HUES64 (cell line): ENCODE measurements around the gene HOXD9.

Experiments
- H3K27ac ChIP-seq: 2 replicates; pipeline ENCODE4 v1.7.0; 2013; ENCODE audit warnings: low read depth, low read length, inconsistent platforms
- H3K27me3 ChIP-seq: 2 replicates; pipeline ENCODE4 v1.6.1; 2013; ENCODE audit warnings: mild to moderate bottlenecking, low read length; ENCODE audit not compliant: insufficient read depth
- H3K36me3 ChIP-seq: 2 replicates; pipeline ENCODE4 v1.6.1; 2013; ENCODE audit warnings: mild to moderate bottlenecking, low read length; ENCODE audit not compliant: insufficient read depth
- H3K4me1 ChIP-seq: 2 replicates; pipeline ENCODE4 v1.6.1; 2013; ENCODE audit warnings: mild to moderate bottlenecking, low read length, moderate library complexity; ENCODE audit not compliant: insufficient read depth
- H3K4me3 ChIP-seq: 2 replicates; pipeline ENCODE4 v1.5.1; 2013; ENCODE audit warnings: mild to moderate bottlenecking, low read length, moderate library complexity
- H3K9ac ChIP-seq: 2 replicates; pipeline ENCODE4 v1.6.1; 2013; ENCODE audit warnings: mild to moderate bottlenecking, low read depth, low read length
- H3K9me3 ChIP-seq: 2 replicates; pipeline ENCODE4 v1.6.1; 2013; ENCODE audit warnings: low read depth, low read length; ENCODE audit not compliant: insufficient read depth
- WGBS: fragments of 150-250, 120-280 bp; methylation state at CpG from one replicate; pipeline ENCODE4 v1.1.7; 2013; ENCODE audit warnings: missing lambda C conversion rate; 5-methylcytosine and 5-hydroxymethylcytosine counted together

The HOXD9 gene

GRCh38 chr2:176156301-176156806 is 33.8 kb downstream of the HOXD9 start:
- Histone ChIP-seq H3K27ac (no peak overlapping the region), H3K4me1 (peaks cover 7% of the 10 kb centered on the region; the same call in 1 of the 2 replicates), H3K4me3 (no peak overlapping the region), H3K36me3 (no peaks in the 10 kb centered on the region), H3K9me3 (0 out of 2 replicates have a peak, but pooled peaks cover 4% of the 10 kb centered on the region), H3K27me3 (peaks cover 100% of the 10 kb centered on the region), H3K9ac (no peak overlapping the region)
- 12% methylated on average over 8 of the region's 8 CpGs for WGBS

GRCh38 chr2:176156807-176157498 is 34.4 kb downstream of the HOXD9 start, which contains the start of gene HOXD3:
Gene HOXD3, plus strand, starts transcription at chr2:176157307. Its CDS starts 11,808 bp downstream, at chr2:176169115.
- 4% methylated on average over 47 of the region's 48 CpGs for WGBS
- no peak within 1 kb of the TSS for H3K4me3 ChIP-seq
- no peak within 1 kb of the TSS for H3K27ac ChIP-seq
- H3K27me3 ChIP-seq = peaks cover 100% of the 10 kb centered on the region
- H3K9ac ChIP-seq = no peak within 1 kb of the TSS
- no peaks in the 10 kb centered on the region for H3K36me3 ChIP-seq
- H3K4me1 ChIP-seq = peaks cover 7% of the 10 kb centered on the region; the same call in 1 of the 2 replicates
- 0 out of 2 replicates have a peak, but pooled peaks cover 4% of the 10 kb centered on the region for H3K9me3 ChIP-seq

GRCh38 chr2:176157499-176158185 is 35.1 kb downstream of the HOXD9 start:
- 0 out of 2 replicates have a peak, but pooled peaks cover under 1% of the 10 kb centered on the region for H3K9me3 ChIP-seq
- H3K36me3 ChIP-seq = no peaks in the 10 kb centered on the region
- no peak overlapping the region for H3K4me3 ChIP-seq
- 2% methylated on average over 41 of the region's 43 CpGs for WGBS
- no peak overlapping the region for H3K9ac ChIP-seq
- H3K4me1 ChIP-seq = peaks cover 7% of the 10 kb centered on the region; the same call in 1 of the 2 replicates
- peaks cover 100% of the 10 kb centered on the region for H3K27me3 ChIP-seq
- no peak overlapping the region for H3K27ac ChIP-seq

GRCh38 chr2:176158186-176158591 is 35.7 kb downstream of the HOXD9 start:
- Histone ChIP-seq H3K27ac (no peak overlapping the region), H3K4me1 (peaks cover 10% of the 10 kb centered on the region; the same call in 1 of the 2 replicates), H3K27me3 (peaks cover 100% of the 10 kb centered on the region), H3K9me3 (no peaks in the 10 kb centered on the region), H3K4me3 (no peak overlapping the region), H3K9ac (no peak overlapping the region), H3K36me3 (no peaks in the 10 kb centered on the region)
- 1% methylated on average over 22 of the region's 22 CpGs for WGBS

- H3K9ac ChIP-seq = no peak overlapping the region
- H3K9me3 ChIP-seq = no peaks in the 10 kb centered on the region
- H3K27ac ChIP-seq = no peak overlapping the region
- WGBS = 5% methylated on average over 37 of the region's 39 CpGs
- H3K27me3 ChIP-seq = peaks cover 100% of the 10 kb centered on the region
- H3K4me1 ChIP-seq = peaks cover 12% of the 10 kb centered on the region; the same call in 1 of the 2 replicates
- H3K4me3 ChIP-seq = no peak overlapping the region
- H3K36me3 ChIP-seq = no peaks in the 10 kb centered on the region
These were observed 36.5 kb downstream of the HOXD9 start for GRCh38 chr2:176158855-176159662.

- Histone ChIP-seq H3K4me1 (peaks cover 12% of the 10 kb centered on the region; the same call in 1 of the 2 replicates), H3K27ac (no peak overlapping the region), H3K9ac (no peak overlapping the region), H3K9me3 (no peaks in the 10 kb centered on the region), H3K27me3 (peaks cover 100% of the 10 kb centered on the region), H3K36me3 (no peaks in the 10 kb centered on the region), H3K4me3 (no peak overlapping the region)
- 2% methylated on average over 43 of the region's 44 CpGs for WGBS
These were observed 37.2 kb downstream of the HOXD9 start for GRCh38 chr2:176159663-176160250.

- no peak overlapping the region for H3K4me3 ChIP-seq
- H3K4me1 ChIP-seq = peaks cover 6% of the 10 kb centered on the region; the same call in 1 of the 2 replicates
- H3K27ac ChIP-seq = no peak overlapping the region
- WGBS = 3% methylated on average over 50 of the region's 50 CpGs
- H3K9me3 ChIP-seq = no peaks in the 10 kb centered on the region
- peaks cover 100% of the 10 kb centered on the region for H3K27me3 ChIP-seq
- no peak overlapping the region for H3K9ac ChIP-seq
- no peaks in the 10 kb centered on the region for H3K36me3 ChIP-seq
These were observed 37.9 kb downstream of the HOXD9 start for GRCh38 chr2:176160251-176160985.

- peaks cover 100% of the 10 kb centered on the region for H3K27me3 ChIP-seq
- H3K4me1 ChIP-seq = peaks cover 5% of the 10 kb centered on the region; the same call in 1 of the 2 replicates
- H3K4me3 ChIP-seq = no peak overlapping the region
- H3K9ac ChIP-seq = no peak overlapping the region
- H3K9me3 ChIP-seq = no peaks in the 10 kb centered on the region
- no peak overlapping the region for H3K27ac ChIP-seq
- WGBS = 12% methylated on average over 22 of the region's 22 CpGs
- no peaks in the 10 kb centered on the region for H3K36me3 ChIP-seq
These were observed 38.7 kb downstream of the HOXD9 start for GRCh38 chr2:176160986-176161824.

- Histone ChIP-seq H3K36me3 (no peaks in the 10 kb centered on the region), H3K27me3 (peaks cover 100% of the 10 kb centered on the region), H3K9me3 (no peaks in the 10 kb centered on the region), H3K4me1 (peaks cover 5% of the 10 kb centered on the region; the same call in 1 of the 2 replicates), H3K9ac (no peak overlapping the region), H3K27ac (no peak overlapping the region), H3K4me3 (no peak overlapping the region)
- WGBS = 6% methylated on average over 22 of the region's 22 CpGs
These were observed 39.5 kb downstream of the HOXD9 start for GRCh38 chr2:176161825-176162626.
